HUES6 (cell line): ENCODE data around the gene AMACR.

Source experiments
- H3K27ac ChIP-seq: 2 replicates; pipeline ENCODE4 v1.7.0; 2013; ENCODE audit warnings: low read depth, mild to moderate bottlenecking, low read length, inconsistent platforms
- H3K27me3 ChIP-seq: 2 replicates; pipeline ENCODE4 v1.6.1; 2013; ENCODE audit warnings: low read length; ENCODE audit not compliant: control insufficient read depth, insufficient read depth
- H3K36me3 ChIP-seq: 2 replicates; pipeline ENCODE4 v1.6.1; 2013; ENCODE audit warnings: low read length; ENCODE audit not compliant: control insufficient read depth, insufficient read depth
- H3K4me1 ChIP-seq: 2 replicates; pipeline ENCODE4 v1.6.1; 2013; ENCODE audit warnings: low read length; ENCODE audit not compliant: control insufficient read depth, insufficient read depth
- H3K4me3 ChIP-seq: 2 replicates; pipeline ENCODE4 v1.5.1; 2013; ENCODE audit warnings: low read depth, low read length
- H3K9ac ChIP-seq: one replicate; pipeline ENCODE4 v1.6.1; 2013; ENCODE audit warnings: mild to moderate bottlenecking, low read length
- H3K9me3 ChIP-seq: 2 replicates; pipeline ENCODE4 v1.6.1; 2013; ENCODE audit warnings: low read depth, low read length; ENCODE audit not compliant: control insufficient read depth, insufficient read depth

The AMACR gene

GRCh38 chr5:34045996-34046395, 38.1 kb upstream of the AMACR start:
- H3K9ac ChIP-seq, result no peak overlapping the region
- H3K27ac ChIP-seq, result no peak overlapping the region
- no peaks in the 10 kb centered on the region for H3K27me3 ChIP-seq
- H3K36me3 ChIP-seq, result no peaks in the 10 kb centered on the region
- no peaks in the 10 kb centered on the region for H3K9me3 ChIP-seq
- H3K4me3 ChIP-seq, result no peak overlapping the region
- H3K4me1 ChIP-seq, result 0 out of 2 replicates have a peak, but pooled peaks cover 3% of the 10 kb centered on the region

GRCh38 chr5:34045023-34045422, 37.2 kb upstream of the AMACR start:
- no peak overlapping the region for H3K27ac ChIP-seq
- 0 out of 2 replicates have a peak, but pooled peaks cover 3% of the 10 kb centered on the region for H3K4me1 ChIP-seq
- no peaks in the 10 kb centered on the region for H3K27me3 ChIP-seq
- no peaks in the 10 kb centered on the region for H3K36me3 ChIP-seq
- H3K9ac ChIP-seq, result no peak overlapping the region
- H3K4me3 ChIP-seq, result no peak overlapping the region
- no peaks in the 10 kb centered on the region for H3K9me3 ChIP-seq

GRCh38 chr5:34043099-34043876, 35.4 kb upstream of the AMACR start, which contains the start of gene C1QTNF3:
C1QTNF3 (minus strand) TSS chr5:34043213; CDS start chr5:34043125, 88 bp downstream.
- no peaks in the 10 kb centered on the region for H3K36me3 ChIP-seq

GRCh38 chr5:34042321-34042720, 34.5 kb upstream of the AMACR start:
- Histone ChIP-seq H3K27ac (no peak overlapping the region), H3K4me1 (peaks cover 12% of the 10 kb centered on the region; the same call in 1 of the 2 replicates), H3K9ac (no peak overlapping the region), H3K9me3 (peaks cover 3% of the 10 kb centered on the region; the same call in 1 of the 2 replicates), H3K36me3 (no peaks in the 10 kb centered on the region), H3K27me3 (no peaks in the 10 kb centered on the region), H3K4me3 (no peak overlapping the region)

More at GRCh38 chr5:34043099-34043876, 35.4 kb upstream of the AMACR start, which contains the start of gene C1QTNF3:
- H3K27ac ChIP-seq, result no peak within 1 kb of the TSS
- H3K9me3 ChIP-seq, result peaks cover 3% of the 10 kb centered on the region; the same call in 1 of the 2 replicates
- H3K4me3 ChIP-seq, result no peak within 1 kb of the TSS
- H3K9ac ChIP-seq, result no peak within 1 kb of the TSS
- no peaks in the 10 kb centered on the region for H3K27me3 ChIP-seq
- peaks cover 9% of the 10 kb centered on the region; the same call in 1 of the 2 replicates for H3K4me1 ChIP-seq

- no peak overlapping the region for H3K27ac ChIP-seq
- H3K36me3 ChIP-seq, result no peaks in the 10 kb centered on the region
- H3K4me1 ChIP-seq, result peaks cover 8% of the 10 kb centered on the region; the same call in 1 of the 2 replicates
- H3K4me3 ChIP-seq, result no peak overlapping the region
- no peak overlapping the region for H3K9ac ChIP-seq
- H3K27me3 ChIP-seq, result no peaks in the 10 kb centered on the region
- H3K9me3 ChIP-seq, result peaks cover 3% of the 10 kb centered on the region; the same call in 1 of the 2 replicates
Measured at GRCh38 chr5:34041247-34041972, 33.6 kb upstream of the AMACR start.

- no peaks in the 10 kb centered on the region for H3K27me3 ChIP-seq
Measured at GRCh38 chr5:34040472-34040871, 32.6 kb upstream of the AMACR start.

GRCh38 chr5:34039398-34040157, 31.7 kb upstream of the AMACR start:
- H3K27ac ChIP-seq, result no peak overlapping the region
- H3K4me3 ChIP-seq, result no peak overlapping the region
- no peak overlapping the region for H3K9ac ChIP-seq
- H3K36me3 ChIP-seq, result no peaks in the 10 kb centered on the region
- H3K9me3 ChIP-seq, result peaks cover 3% of the 10 kb centered on the region; the same call in 1 of the 2 replicates
- H3K4me1 ChIP-seq, result peaks cover 8% of the 10 kb centered on the region; the same call in 1 of the 2 replicates
- no peaks in the 10 kb centered on the region for H3K27me3 ChIP-seq

More at GRCh38 chr5:34040472-34040871, 32.6 kb upstream of the AMACR start:
- H3K36me3 ChIP-seq, result no peaks in the 10 kb centered on the region
- H3K9ac ChIP-seq, result no peak overlapping the region
- H3K27ac ChIP-seq, result no peak overlapping the region
- no peak overlapping the region for H3K4me3 ChIP-seq
- H3K9me3 ChIP-seq, result peaks cover 3% of the 10 kb centered on the region; the same call in 1 of the 2 replicates
- peaks cover 8% of the 10 kb centered on the region; the same call in 1 of the 2 replicates for H3K4me1 ChIP-seq

- Histone ChIP-seq H3K9ac (no peak overlapping the region), H3K36me3 (no peaks in the 10 kb centered on the region), H3K4me3 (no peak overlapping the region), H3K4me1 (peaks cover 8% of the 10 kb centered on the region; the same call in 1 of the 2 replicates), H3K27ac (no peak overlapping the region), H3K27me3 (no peaks in the 10 kb centered on the region), H3K9me3 (peaks cover 3% of the 10 kb centered on the region; the same call in 1 of the 2 replicates)
Measured at GRCh38 chr5:34038838-34039237, 31.0 kb upstream of the AMACR start.

- Histone ChIP-seq H3K36me3 (no peaks in the 10 kb centered on the region), H3K9me3 (peaks cover 3% of the 10 kb centered on the region; the same call in 1 of the 2 replicates), H3K4me3 (no peak overlapping the region), H3K27ac (no peak overlapping the region), H3K9ac (no peak overlapping the region), H3K4me1 (peaks cover 8% of the 10 kb centered on the region; the same call in 1 of the 2 replicates), H3K27me3 (no peaks in the 10 kb centered on the region)
Measured at GRCh38 chr5:34038390-34038789, 30.5 kb upstream of the AMACR start.

GRCh38 chr5:34037726-34038125, 29.9 kb upstream of the AMACR start:
- H3K4me1 ChIP-seq, result peaks cover 8% of the 10 kb centered on the region; the same call in 1 of the 2 replicates
- H3K27me3 ChIP-seq, result no peaks in the 10 kb centered on the region
- H3K4me3 ChIP-seq, result no peak overlapping the region
- no peaks in the 10 kb centered on the region for H3K36me3 ChIP-seq
- H3K27ac ChIP-seq, result no peak overlapping the region
- H3K9me3 ChIP-seq, result peaks cover 3% of the 10 kb centered on the region; the same call in 1 of the 2 replicates
- no peak overlapping the region for H3K9ac ChIP-seq
